Colonic mucosa (tissue), 4 donors: ENCODE data around the gene TMEM123. TPM values are rescaled to one million over a fixed set of nuclear protein-coding genes. Genes with fewer than 3 reads are reported as not detected.

Source experiments
- DNase-seq: peaks from one replicate; pipeline ENCODE4 v3.0.0-alpha.2; 2020
- H3K27ac ChIP-seq: fragments of 200-600 bp; one replicate; pipeline ENCODE4 v1.8.0; 2021
- H3K27me3 ChIP-seq: fragments of 200-600 bp; one replicate; pipeline ENCODE4 v1.8.0; 2021
- H3K36me3 ChIP-seq: fragments of 200-600 bp; one replicate; pipeline ENCODE4 v1.8.0; 2021
- H3K4me1 ChIP-seq: fragments of 200-600 bp; one replicate; pipeline ENCODE4 v1.8.0; 2021; ENCODE audit warnings: mild to moderate bottlenecking
- H3K4me3 ChIP-seq: fragments of 200-600 bp; one replicate; pipeline ENCODE4 v1.8.0; 2021
- H3K9ac ChIP-seq, 2 donors: one replicate each; pipeline ENCODE4 v1.7.0; 2013; ENCODE audit warnings: control low read depth in 2 of 2, low read depth in 2 of 2, low read length in 2 of 2
- H3K9me3 ChIP-seq: fragments of 200-600 bp; one replicate; pipeline ENCODE4 v1.8.0; 2021
- intact Hi-C: fragments of 100-400 bp; cut with DNase I; formaldehyde crosslinking; loops from one replicate; pipeline ENCODE4 v1.14.1; 2022
- total RNA-seq, 2 donors: library from RNA; stranded (reverse); fragmentation: NEBNext Ultra II Directional in 1 of 2; extraction: Animal tissue kit (Norgen Biotek cat#: 25700) in 1 of 2; gene quantifications; one replicate each; pipeline ENCODE4 v1.2.1, GENCODE V29; 2021
- TF ChIP-seq, protein P1 (sequence below): fragments of 200-600 bp; IDR thresholded peaks from one replicate; pipeline ENCODE4 v1.8.0; 2022; ENCODE audit warnings: antibody characterized with exemption, mild to moderate bottlenecking
- donor health status: healthy.
- donor health status: DM: no; HTN: no; CAD: no.
- donor health status: DM: no; HTN: no; CAD: no.

TMEM123 gene
- total RNA-seq, 2 donors from 2014 or later: 126 to 175 TPM

DNA sequence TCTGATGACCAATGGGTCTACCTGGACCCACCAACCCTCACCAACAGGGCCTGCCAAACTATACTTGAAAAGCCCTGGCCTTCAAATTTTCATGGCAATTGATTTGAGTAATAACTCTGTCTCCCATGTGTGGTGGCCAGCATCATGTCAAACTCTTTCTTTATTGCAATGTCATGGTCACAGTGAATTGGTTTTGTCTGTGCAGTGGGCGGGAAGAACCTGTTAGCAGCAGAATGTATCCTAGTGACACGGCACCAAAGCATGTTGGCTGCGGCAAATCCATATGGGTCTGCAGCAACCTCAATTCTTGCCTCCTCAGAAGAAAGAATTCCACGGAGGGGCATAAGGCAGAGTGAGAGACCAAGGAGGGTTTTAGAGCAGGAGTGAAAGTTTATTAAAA is 19.6 kb upstream of the TMEM123 start:
- no peaks in the 10 kb centered on the region for H3K27me3 ChIP-seq
- no peaks in the 10 kb centered on the region for H3K36me3 ChIP-seq
- H3K4me1 ChIP-seq: peaks cover 6% of the 10 kb centered on the region
- DNase-seq: no peak
- H3K9ac ChIP-seq: no peak overlapping the region
- intact Hi-C loops: no loop called here
- no peaks in the 10 kb centered on the region for H3K9me3 ChIP-seq
- H3K4me3 ChIP-seq: no peak overlapping the region
- TF ChIP-seq, protein P1, sequence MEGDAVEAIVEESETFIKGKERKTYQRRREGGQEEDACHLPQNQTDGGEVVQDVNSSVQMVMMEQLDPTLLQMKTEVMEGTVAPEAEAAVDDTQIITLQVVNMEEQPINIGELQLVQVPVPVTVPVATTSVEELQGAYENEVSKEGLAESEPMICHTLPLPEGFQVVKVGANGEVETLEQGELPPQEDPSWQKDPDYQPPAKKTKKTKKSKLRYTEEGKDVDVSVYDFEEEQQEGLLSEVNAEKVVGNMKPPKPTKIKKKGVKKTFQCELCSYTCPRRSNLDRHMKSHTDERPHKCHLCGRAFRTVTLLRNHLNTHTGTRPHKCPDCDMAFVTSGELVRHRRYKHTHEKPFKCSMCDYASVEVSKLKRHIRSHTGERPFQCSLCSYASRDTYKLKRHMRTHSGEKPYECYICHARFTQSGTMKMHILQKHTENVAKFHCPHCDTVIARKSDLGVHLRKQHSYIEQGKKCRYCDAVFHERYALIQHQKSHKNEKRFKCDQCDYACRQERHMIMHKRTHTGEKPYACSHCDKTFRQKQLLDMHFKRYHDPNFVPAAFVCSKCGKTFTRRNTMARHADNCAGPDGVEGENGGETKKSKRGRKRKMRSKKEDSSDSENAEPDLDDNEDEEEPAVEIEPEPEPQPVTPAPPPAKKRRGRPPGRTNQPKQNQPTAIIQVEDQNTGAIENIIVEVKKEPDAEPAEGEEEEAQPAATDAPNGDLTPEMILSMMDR: no peak
- no peak overlapping the region for H3K27ac ChIP-seq

DNA sequence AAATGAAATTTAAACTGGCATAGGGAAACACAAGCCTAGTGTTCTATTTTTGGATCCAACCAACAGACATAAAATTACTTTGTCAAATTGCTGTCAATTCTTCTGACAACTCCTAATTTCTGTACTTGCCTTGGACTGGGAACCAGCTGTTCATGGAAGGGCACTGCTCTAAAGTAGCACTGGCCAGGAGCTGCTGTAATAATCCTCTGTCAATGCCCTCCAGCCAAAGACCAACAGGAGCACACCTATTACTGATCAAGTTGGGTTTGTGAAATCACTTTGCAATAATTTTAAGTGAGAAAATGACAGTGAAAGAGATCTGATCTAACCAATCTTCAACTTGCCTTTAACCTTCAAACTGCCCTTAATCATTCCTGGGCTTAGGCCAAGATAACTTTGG is 18.9 kb upstream of the TMEM123 start:
- H3K4me1 ChIP-seq: peaks cover 6% of the 10 kb centered on the region
- intact Hi-C loops: no loop called here
- no peak overlapping the region for H3K4me3 ChIP-seq
- TF ChIP-seq, protein P1: no peak
- H3K9me3 ChIP-seq: no peaks in the 10 kb centered on the region
- H3K36me3 ChIP-seq: no peaks in the 10 kb centered on the region
- no peaks in the 10 kb centered on the region for H3K27me3 ChIP-seq
- H3K27ac ChIP-seq: no peak overlapping the region
- no peak for DNase-seq
- no peak overlapping the region for H3K9ac ChIP-seq

DNA sequence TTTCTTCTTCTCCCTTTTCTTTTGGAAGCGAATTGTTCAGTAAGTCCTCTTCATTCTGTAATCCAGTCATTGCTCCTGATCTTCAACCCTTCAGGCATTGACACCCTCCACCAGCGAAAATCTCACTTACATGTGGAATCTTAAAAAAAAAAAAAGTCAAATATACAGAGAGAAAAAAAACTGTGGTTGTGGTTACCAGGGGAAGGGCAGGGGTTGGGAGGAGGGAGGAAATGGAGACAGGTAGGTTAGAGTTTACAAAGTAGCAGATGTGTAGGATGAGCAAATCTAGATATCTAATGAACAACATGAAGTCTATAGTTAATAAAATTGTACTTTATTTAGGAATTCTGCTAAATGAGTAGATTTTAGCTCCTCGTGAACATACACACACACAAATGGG is 17.7 kb upstream of the TMEM123 start:
- no peak for DNase-seq
- Histone ChIP-seq H3K27ac (no peak overlapping the region), H3K9ac (no peak overlapping the region), H3K4me1 (peaks cover 7% of the 10 kb centered on the region), H3K9me3 (no peaks in the 10 kb centered on the region), H3K36me3 (no peaks in the 10 kb centered on the region), H3K27me3 (no peaks in the 10 kb centered on the region), H3K4me3 (no peak overlapping the region)
- intact Hi-C loops: no loop called here
- TF ChIP-seq, protein P1: no peak

DNA sequence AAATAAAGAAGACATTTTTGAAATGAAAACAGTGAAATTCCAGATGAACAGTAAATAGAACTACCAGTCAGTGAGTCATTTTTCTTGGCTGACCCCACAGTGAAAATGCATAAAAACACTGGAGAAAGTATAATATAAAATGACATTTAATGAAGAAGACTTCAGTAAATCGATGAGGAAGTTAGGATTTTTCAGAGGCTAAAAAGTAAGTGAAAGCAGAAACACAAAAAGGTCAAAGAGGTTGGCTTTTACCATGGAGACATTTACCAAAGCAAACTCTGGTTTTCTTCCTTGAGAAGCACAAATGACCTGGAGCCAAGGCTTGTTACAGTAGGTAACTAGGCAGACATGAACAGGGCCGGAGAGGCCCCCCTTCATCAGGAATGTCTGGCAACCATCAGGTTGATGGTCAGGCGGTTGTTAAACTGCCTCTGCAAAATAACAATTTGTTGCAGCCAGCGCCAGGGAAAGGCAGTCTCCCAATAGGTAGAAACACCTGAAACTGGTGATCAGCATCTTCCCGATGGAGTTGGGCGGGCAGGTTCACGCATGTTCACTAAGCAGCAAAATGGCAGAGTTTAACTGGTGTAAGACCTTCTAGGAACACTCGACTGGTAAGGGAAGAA is 16.7 kb upstream of the TMEM123 start:
- Histone ChIP-seq H3K27ac (no peak overlapping the region), H3K4me3 (no peak overlapping the region), H3K4me1 (peaks cover 10% of the 10 kb centered on the region), H3K9ac (no peak overlapping the region), H3K36me3 (no peaks in the 10 kb centered on the region), H3K27me3 (no peaks in the 10 kb centered on the region), H3K9me3 (no peaks in the 10 kb centered on the region)
- intact Hi-C loops: no loop called here
- TF ChIP-seq, protein P1: no peak
- no peak for DNase-seq

DNA sequence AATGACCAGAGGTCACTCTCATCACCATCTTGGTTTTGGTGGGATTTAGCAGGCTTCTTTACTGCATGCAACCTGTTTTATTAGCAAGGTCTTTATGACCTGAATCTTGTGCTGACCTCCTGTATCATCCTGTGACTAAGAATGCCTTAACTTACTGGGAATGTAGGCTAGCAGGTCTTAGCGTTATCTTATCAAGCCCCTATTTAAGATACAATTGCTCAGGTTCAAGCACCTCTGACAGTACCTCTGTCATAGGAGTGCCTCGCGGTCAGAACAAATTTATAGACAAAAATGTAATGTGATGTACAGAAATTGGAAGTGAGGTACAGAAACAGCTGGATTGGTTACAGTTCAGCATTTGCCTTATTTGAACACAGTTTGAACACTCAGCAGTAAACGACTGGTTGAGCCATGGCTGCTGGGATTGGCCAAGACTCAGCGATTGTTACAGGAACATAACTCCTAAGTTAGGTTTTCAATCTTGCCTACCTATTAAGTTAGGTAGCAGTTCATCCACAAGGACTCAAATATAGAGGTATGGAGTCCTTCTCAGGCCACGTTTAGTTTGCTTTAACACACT is 16.1 kb upstream of the TMEM123 start:
- H3K4me1 ChIP-seq: peaks cover 10% of the 10 kb centered on the region
- intact Hi-C loops: no loop called here
- no peak overlapping the region for H3K4me3 ChIP-seq
- no peaks in the 10 kb centered on the region for H3K9me3 ChIP-seq
- H3K27me3 ChIP-seq: no peaks in the 10 kb centered on the region
- no peak overlapping the region for H3K9ac ChIP-seq
- TF ChIP-seq, protein P1: no peak
- H3K27ac ChIP-seq: peak overlapping the region; percentile 74
- no peak for DNase-seq
- H3K36me3 ChIP-seq: no peaks in the 10 kb centered on the region
